ENCODE data around the gene CD209.

The CD209 gene

GRCh38 chr19:7737215-7737614 lies 10.1 kb downstream of the CD209 start:
- TF ChIP-seq, protein P1, sequence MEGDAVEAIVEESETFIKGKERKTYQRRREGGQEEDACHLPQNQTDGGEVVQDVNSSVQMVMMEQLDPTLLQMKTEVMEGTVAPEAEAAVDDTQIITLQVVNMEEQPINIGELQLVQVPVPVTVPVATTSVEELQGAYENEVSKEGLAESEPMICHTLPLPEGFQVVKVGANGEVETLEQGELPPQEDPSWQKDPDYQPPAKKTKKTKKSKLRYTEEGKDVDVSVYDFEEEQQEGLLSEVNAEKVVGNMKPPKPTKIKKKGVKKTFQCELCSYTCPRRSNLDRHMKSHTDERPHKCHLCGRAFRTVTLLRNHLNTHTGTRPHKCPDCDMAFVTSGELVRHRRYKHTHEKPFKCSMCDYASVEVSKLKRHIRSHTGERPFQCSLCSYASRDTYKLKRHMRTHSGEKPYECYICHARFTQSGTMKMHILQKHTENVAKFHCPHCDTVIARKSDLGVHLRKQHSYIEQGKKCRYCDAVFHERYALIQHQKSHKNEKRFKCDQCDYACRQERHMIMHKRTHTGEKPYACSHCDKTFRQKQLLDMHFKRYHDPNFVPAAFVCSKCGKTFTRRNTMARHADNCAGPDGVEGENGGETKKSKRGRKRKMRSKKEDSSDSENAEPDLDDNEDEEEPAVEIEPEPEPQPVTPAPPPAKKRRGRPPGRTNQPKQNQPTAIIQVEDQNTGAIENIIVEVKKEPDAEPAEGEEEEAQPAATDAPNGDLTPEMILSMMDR (IDR thresholded peaks at IDR 0.05; ENCODE audit: borderline replicate concordance, insufficient read depth, low read depth, low read length): no peak

GRCh38 chr19:7736148-7736547 lies 11.2 kb downstream of the CD209 start:
- H3K4me3 ChIP-seq (ENCODE audit: low read depth, low read length): no peak overlapping the region
- TF ChIP-seq, protein P1 (IDR thresholded peaks at IDR 0.05; ENCODE audit: borderline replicate concordance, insufficient read depth, low read depth, low read length): no peak

More at GRCh38 chr19:7737215-7737614, 10.1 kb downstream of the CD209 start:
- no peak overlapping the region for H3K4me3 ChIP-seq (ENCODE audit: low read depth, low read length)

DNA sequence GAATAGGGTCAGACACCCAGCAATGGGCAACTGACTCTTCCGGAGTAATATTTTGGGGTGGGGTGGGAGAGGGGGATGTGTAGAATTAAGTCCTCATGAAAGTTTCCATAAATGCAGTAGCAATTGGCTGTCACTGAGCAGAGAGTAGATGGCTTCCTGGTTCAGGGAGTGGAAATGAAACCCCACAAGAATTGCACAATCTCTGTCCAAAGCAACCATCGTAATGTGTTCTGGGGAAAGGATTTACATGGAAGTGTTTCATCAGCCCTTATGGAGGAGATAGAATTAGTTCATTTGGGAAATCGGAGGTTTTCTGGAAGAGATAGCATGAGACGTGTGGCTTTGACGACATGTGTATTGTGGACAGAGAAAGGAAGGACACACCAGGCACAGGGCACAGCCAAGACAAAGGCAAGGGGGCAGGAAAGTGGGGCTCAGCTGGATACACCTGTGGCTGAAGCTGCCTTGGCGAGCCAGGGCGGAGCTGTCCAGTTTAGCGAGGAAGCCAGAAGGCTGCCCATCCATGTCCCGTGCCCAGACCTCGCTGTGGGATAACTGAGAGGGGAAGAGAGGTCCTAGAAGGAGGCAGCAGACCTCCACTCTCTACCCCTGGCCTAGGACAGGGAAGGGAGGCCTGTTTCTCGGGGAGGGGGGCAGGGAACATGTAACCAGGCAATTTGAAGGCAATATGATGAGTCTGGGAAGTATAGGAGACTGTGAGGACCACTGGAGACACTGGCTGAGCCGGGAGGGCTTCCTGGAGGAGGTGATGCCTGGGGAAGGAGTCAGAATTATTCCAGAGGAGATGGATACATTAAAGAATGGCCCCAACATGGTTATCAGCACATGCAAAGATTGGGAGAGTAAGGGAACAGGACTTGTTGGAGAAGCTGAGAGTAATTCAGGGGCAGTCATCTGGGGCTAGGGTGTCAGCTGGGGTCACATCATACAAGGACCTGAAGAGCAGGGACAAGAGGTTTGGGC lies 12.8 kb downstream of the CD209 start:
- TF ChIP-seq, protein P1 (IDR thresholded peaks at IDR 0.05; ENCODE audit: borderline replicate concordance, insufficient read depth, low read depth, low read length): no peak
- no peak overlapping the region for H3K4me3 ChIP-seq (ENCODE audit: low read depth, low read length)

DNA sequence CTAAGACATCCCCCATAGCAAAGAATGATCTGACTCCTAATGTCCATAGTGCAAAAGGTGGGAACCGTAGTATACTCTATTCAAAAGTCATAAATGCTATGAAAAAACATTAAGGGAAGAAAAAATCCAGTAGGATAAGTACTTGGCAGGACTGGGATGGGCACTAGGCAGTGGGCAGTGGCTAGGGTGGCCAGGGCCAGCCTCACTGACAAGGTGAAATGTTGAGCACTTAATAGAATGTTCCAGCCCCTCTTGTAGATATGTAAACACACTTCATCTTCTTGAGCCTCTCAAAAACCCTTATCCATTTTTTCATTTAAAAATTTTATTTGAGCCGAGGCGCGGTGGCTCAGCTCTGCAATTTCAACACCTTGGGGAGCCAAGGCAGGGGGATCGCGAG lies 14.0 kb downstream of the CD209 start:
- no peak overlapping the region for H3K4me3 ChIP-seq (ENCODE audit: low read depth, low read length)
- TF ChIP-seq, protein P1 (IDR thresholded peaks at IDR 0.05; ENCODE audit: borderline replicate concordance, insufficient read depth, low read depth, low read length): no peak

DNA sequence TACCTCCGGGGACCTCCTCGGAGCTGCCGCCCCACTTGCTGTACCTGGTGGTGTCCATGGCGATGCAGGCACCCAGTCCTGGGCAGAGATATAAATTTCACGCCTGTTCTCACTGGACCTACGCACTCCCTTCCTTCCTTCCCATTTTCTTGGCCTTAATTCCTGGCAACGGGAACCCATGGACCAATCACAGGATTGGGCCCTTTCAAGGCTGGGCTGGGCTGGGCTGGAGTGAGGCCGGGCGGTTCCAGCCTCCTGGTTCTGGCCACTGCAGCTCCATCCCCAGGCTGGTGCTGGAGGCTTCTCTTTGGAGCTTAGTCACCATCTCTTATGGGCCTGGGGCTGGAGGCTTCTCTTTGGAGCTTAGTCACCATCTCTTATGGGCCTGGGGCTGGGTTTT lies 15.3 kb downstream of the CD209 start, which contains the start of gene CLEC4G:
TSS of gene CLEC4G (minus strand) at position 66 of the 400 bp plus-strand sequence. CDS start at position 58, 8 bp downstream.
- no peak within 1 kb of the TSS for H3K4me3 ChIP-seq (ENCODE audit: low read depth, low read length)
- TF ChIP-seq, protein P1 (IDR thresholded peaks at IDR 0.05; ENCODE audit: borderline replicate concordance, insufficient read depth, low read depth, low read length): no peak

- TF ChIP-seq, protein P1 (IDR thresholded peaks at IDR 0.05; ENCODE audit: borderline replicate concordance, insufficient read depth, low read depth, low read length): no peak
- no peak overlapping the region for H3K4me3 ChIP-seq (ENCODE audit: low read depth, low read length)
These were observed 15.7 kb downstream of the CD209 start for GRCh38 chr19:7731615-7732014.

- TF ChIP-seq, protein P1 (IDR thresholded peaks at IDR 0.05; ENCODE audit: borderline replicate concordance, insufficient read depth, low read depth, low read length): no peak
These were observed 16.1 kb downstream of the CD209 start for GRCh38 chr19:7731218-7731595.

More at GRCh38 chr19:7731218-7731595, 16.1 kb downstream of the CD209 start:
- H3K4me3 ChIP-seq (ENCODE audit: low read depth, low read length): no peak overlapping the region

Data from GM12875 (cell line).